H1 (cell line): ENCODE measurements around the gene GNG7. TPM values are rescaled to one million over a fixed set of nuclear protein-coding genes. Genes with fewer than 3 reads are reported as not detected.

Experiments
- CTCF ChIA-PET: fragments of 300-600 bp; sonication (Branson Sonifier 250); formaldehyde crosslinking; loops from one replicate; lab custom pipeline; 2021; ENCODE audit not compliant: partially characterized antibody; lab: Charles Lee
- POLR2A ChIA-PET: fragments of 300-600 bp; sonication (Branson Sonifier 250); formaldehyde crosslinking; loops from one replicate; lab custom pipeline; 2021; ENCODE audit warnings: inconsistent platforms; ENCODE audit not compliant: partially characterized antibody; lab: Charles Lee
- DNase-seq, 2 experiments: peaks; one replicate each; pipeline versions ENCODE4 v3.0.0 to v3.0.0-alpha.2; 2010 to 2022; ENCODE audit warnings: low spot score in 2 of 2, low read depth in 1 of 2, mixed read lengths in 1 of 2
- FAIRE-seq: peaks from 2 replicates; lab custom pipeline; 2011; peaks lifted over from hg19 to GRCh38; lab: Jason Lieb, UNC
- H2AFZ ChIP-seq: 2 replicates; pipeline ENCODE4 v1.8.1; 2012; ENCODE audit warnings: low read length, inconsistent platforms
- H2AK5ac ChIP-seq: 2 replicates; pipeline ENCODE4 v1.6.1; 2013; ENCODE audit warnings: low read depth, low read length
- H2BK120ac ChIP-seq: replicated peaks from 2 replicates; pipeline ENCODE3; 2013; ENCODE audit warnings: low read depth, low read length, inconsistent platforms
- H2BK12ac ChIP-seq: 2 replicates; pipeline ENCODE4 v1.6.1; 2013; ENCODE audit warnings: low read depth, low read length
- H2BK15ac ChIP-seq: 2 replicates; pipeline ENCODE4 v1.6.1; 2013; ENCODE audit warnings: low read length
- H2BK20ac ChIP-seq: 2 replicates; pipeline ENCODE4 v1.6.1; 2013; ENCODE audit warnings: low read length
- H2BK5ac ChIP-seq: 2 replicates; pipeline ENCODE4 v1.6.1; 2013; ENCODE audit warnings: low read depth, low read length
- H3K14ac ChIP-seq: 2 replicates; pipeline ENCODE4 v1.6.1; 2013; ENCODE audit warnings: inconsistent platforms; ENCODE audit not compliant: insufficient read length
- H3K18ac ChIP-seq: 2 replicates; pipeline ENCODE4 v1.6.1; 2013; ENCODE audit warnings: low read length; ENCODE audit errors: extremely low read depth
- H3K23ac ChIP-seq: 2 replicates; pipeline ENCODE4 v1.6.1; 2013; ENCODE audit warnings: inconsistent platforms; ENCODE audit not compliant: insufficient read length
- H3K23me2 ChIP-seq: 2 replicates; pipeline ENCODE4 v1.6.1; 2013; ENCODE audit warnings: low read depth, low read length
- H3K27ac ChIP-seq: 2 replicates; pipeline ENCODE4 v1.6.1; 2011; ENCODE audit warnings: low read depth, low read length, inconsistent platforms
- H3K27me3 ChIP-seq, 4 experiments: replicated peaks in 1 of 4; 1 replicate in 1 of 4; 2 replicates in 3 of 4; pipeline versions ENCODE4 v1.6.1 to v1.8.1; 2011 to 2013; ENCODE audit warnings: low read length in 3 of 4, mild to moderate bottlenecking in 3 of 4, inconsistent platforms in 2 of 4, mixed read lengths in 2 of 4, moderate library complexity in 1 of 4; ENCODE audit not compliant: control insufficient read depth in 3 of 4, insufficient read depth in 3 of 4; ENCODE audit errors: extremely low read depth in 1 of 4
- H3K36me3 ChIP-seq, 4 experiments: 2 replicates each; pipeline versions ENCODE4 v1.6.1 to v1.8.1; 2011 to 2013; ENCODE audit warnings: mild to moderate bottlenecking in 4 of 4, low read length in 3 of 4, moderate library complexity in 2 of 4, control low read depth in 1 of 4, inconsistent platforms in 1 of 4; ENCODE audit not compliant: insufficient read depth in 4 of 4, control insufficient read depth in 2 of 4
- H3K4ac ChIP-seq: replicated peaks from 2 replicates; pipeline ENCODE3; 2013; ENCODE audit warnings: low read length, low read depth, mixed read lengths, inconsistent platforms; ENCODE audit not compliant: insufficient read length
- H3K4me1 ChIP-seq, 4 experiments: replicated peaks in 1 of 4; 1 replicate in 1 of 4; 2 replicates in 3 of 4; pipeline versions ENCODE4 v1.6.1 to v1.8.1; 2011 to 2013; ENCODE audit warnings: low read length in 3 of 4, inconsistent platforms in 2 of 4, mixed read lengths in 1 of 4; ENCODE audit not compliant: insufficient read depth in 4 of 4, control insufficient read depth in 3 of 4
- H3K4me2 ChIP-seq, 2 experiments: 2 replicates each; pipeline versions ENCODE4 v1.6.1 to v1.8.1; 2011 to 2013; ENCODE audit warnings: low read depth in 2 of 2, low read length in 2 of 2, control low read depth in 1 of 2, inconsistent platforms in 1 of 2, mild to moderate bottlenecking in 1 of 2; ENCODE audit not compliant: insufficient read depth in 1 of 2
- H3K4me3 ChIP-seq, 4 experiments: fragments of 200-600, 300-600 bp in 1 of 4; sonication (generic), shearing (Covaris generic), sonication (Bioruptor Twin) in 1 of 4; 2 replicates each; pipeline versions ENCODE4 v1.5.1 to v1.8.1; 2011 to 2016; ENCODE audit warnings: low read length in 4 of 4, low read depth in 3 of 4, control low read depth in 2 of 4, inconsistent platforms in 2 of 4, mild to moderate bottlenecking in 2 of 4, mixed read lengths in 1 of 4, moderate library complexity in 1 of 4; ENCODE audit not compliant: insufficient read depth in 2 of 4; ENCODE audit errors: extremely low read depth in 1 of 4
- H3K56ac ChIP-seq: replicated peaks from 2 replicates; pipeline ENCODE3; 2013; ENCODE audit warnings: low read depth, mild to moderate bottlenecking, mixed read lengths, low read length, inconsistent platforms; ENCODE audit not compliant: insufficient read length
- H3K79me1 ChIP-seq: 2 replicates; pipeline ENCODE4 v1.6.1; 2013; ENCODE audit warnings: low read depth, low read length, control low read depth
- H3K79me2 ChIP-seq, 2 experiments: 2 replicates each; pipeline versions ENCODE4 v1.6.1 to v1.8.1; 2012 to 2013; ENCODE audit warnings: low read length in 2 of 2, mild to moderate bottlenecking in 2 of 2, inconsistent platforms in 1 of 2; ENCODE audit not compliant: insufficient read depth in 2 of 2, control insufficient read depth in 1 of 2
- H3K9ac ChIP-seq, 4 experiments: replicated peaks in 1 of 4; 1 replicate in 1 of 4; 2 replicates in 3 of 4; pipeline versions ENCODE4 v1.6.1 to v1.8.1; 2011 to 2013; ENCODE audit warnings: low read depth in 3 of 4, low read length in 3 of 4, control low read depth in 2 of 4, mild to moderate bottlenecking in 2 of 4, moderate library complexity in 2 of 4, inconsistent platforms in 1 of 4; ENCODE audit errors: extremely low read depth in 1 of 4
- H3K9me3 ChIP-seq, 2 experiments: 2 replicates each; pipeline versions ENCODE4 v1.6.1 to v1.8.1; 2012 to 2013; ENCODE audit warnings: mild to moderate bottlenecking in 2 of 2, moderate library complexity in 2 of 2, control low read depth in 1 of 2, inconsistent platforms in 1 of 2, low read depth in 1 of 2, low read length in 1 of 2, mixed read lengths in 1 of 2; ENCODE audit not compliant: insufficient read depth in 2 of 2
- H4K20me1 ChIP-seq, 2 experiments: replicated peaks in 1 of 2; 2 replicates each; pipeline versions ENCODE3 to v1.8.1; 2011 to 2013; ENCODE audit warnings: inconsistent platforms in 2 of 2, low read length in 2 of 2, mild to moderate bottlenecking in 1 of 2; ENCODE audit not compliant: insufficient read depth in 2 of 2, control insufficient read depth in 1 of 2
- H4K5ac ChIP-seq: 2 replicates; pipeline ENCODE4 v1.6.1; 2013; ENCODE audit warnings: low read length, low read depth, mixed read lengths, inconsistent platforms; ENCODE audit not compliant: insufficient read length
- H4K8ac ChIP-seq: 2 replicates; pipeline ENCODE4 v1.8.0; 2013; ENCODE audit warnings: mild to moderate bottlenecking, moderate library complexity, low read length, inconsistent platforms; ENCODE audit not compliant: insufficient read depth; ENCODE audit errors: extremely low read depth
- H4K91ac ChIP-seq: replicated peaks from 2 replicates; pipeline ENCODE3; 2013; ENCODE audit warnings: low read length, mixed read lengths, inconsistent platforms; ENCODE audit not compliant: insufficient read length
- ATF3 ChIP-seq: IDR thresholded peaks from 2 replicates; pipeline ENCODE4 v1.6.1; 2011; ENCODE audit warnings: low read depth, mild to moderate bottlenecking, low read length; ENCODE audit not compliant: insufficient read depth
- CREB1 ChIP-seq: IDR thresholded peaks from 2 replicates; pipeline ENCODE4 v1.6.1; 2012; ENCODE audit warnings: inconsistent platforms
- CTBP2 ChIP-seq: IDR thresholded peaks from 2 replicates; pipeline ENCODE4 v1.7.0; 2011; ENCODE audit warnings: borderline replicate concordance, mild to moderate bottlenecking, moderate library complexity, mixed read lengths, low read length; ENCODE audit not compliant: insufficient read depth, insufficient read length
- EGR1 ChIP-seq: IDR thresholded peaks from 2 replicates; pipeline ENCODE4 v1.6.1; 2011; ENCODE audit warnings: low read depth, low read length, borderline replicate concordance
- MAFK ChIP-seq: IDR thresholded peaks from 2 replicates; pipeline ENCODE4 v1.6.1; 2012; ENCODE audit warnings: low read depth, mild to moderate bottlenecking, improper control_type of control experiment, low read length
- RAD21 ChIP-seq, 2 experiments: IDR thresholded peaks in 1 of 2; conservative IDR thresholded peaks in 1 of 2; 2 replicates each; pipeline ENCODE4 v1.6.1; 2011; ENCODE audit warnings: low read depth in 2 of 2, low read length in 2 of 2, improper control_type of control experiment in 1 of 2, inconsistent platforms in 1 of 2, mild to moderate bottlenecking in 1 of 2, moderate library complexity in 1 of 2
- RXRA ChIP-seq: IDR thresholded peaks from 2 replicates; pipeline ENCODE4 v1.6.1; 2011; ENCODE audit warnings: low read depth, mild to moderate bottlenecking, low read length, moderate library complexity; ENCODE audit not compliant: insufficient read depth
- SP2 ChIP-seq: IDR thresholded peaks from 2 replicates; pipeline ENCODE4 v1.6.1; 2012; ENCODE audit warnings: mild to moderate bottlenecking, low read length, inconsistent platforms
- SRF ChIP-seq: IDR thresholded peaks from 2 replicates; pipeline ENCODE4 v1.6.1; 2011; ENCODE audit warnings: mild to moderate bottlenecking, low read depth, low read length, moderate library complexity
- TBP ChIP-seq: IDR thresholded peaks from 2 replicates; pipeline ENCODE4 v1.6.1; 2011; ENCODE audit warnings: low read depth, low read length, improper control_type of control experiment
- ZNF274 ChIP-seq: IDR thresholded peaks from 2 replicates; pipeline ENCODE4 v1.7.0; 2012; ENCODE audit warnings: low read length, borderline replicate concordance; ENCODE audit errors: extremely low read depth
- WGBS, 2 experiments: shearing (Covaris generic) in 1 of 2; methylation state at CpG; one replicate each; pipeline versions ENCODE4 v1.1.6 to v1.1.7; 2013 to 2015; ENCODE audit warnings: low lambda C conversion rate in 2 of 2, mixed read lengths in 2 of 2, inconsistent platforms in 1 of 2, low coverage in 1 of 2, missing lambda C conversion rate in 1 of 2; ENCODE audit not compliant: insufficient replicate concordance in 2 of 2, insufficient coverage in 1 of 2, insufficient read length in 1 of 2; ENCODE audit errors: extremely low coverage in 1 of 2, missing lambda C conversion rate in 1 of 2; 5-methylcytosine and 5-hydroxymethylcytosine counted together
- polyA plus RNA-seq, 7 experiments: library from polyadenylated mRNA; depleted of rRNA in 3 of 7; stranded (reverse) in 5 of 7; unstranded in 2 of 7; fragments of >200 nt in 5 of 7; fragments of 200-250 nt in 2 of 7; gene quantifications; 1 replicate in 5 of 7; 2 replicates in 1 of 7; 4 replicates in 1 of 7; pipeline versions ENCODE4 v1.2.1 to v1.2.3, GENCODE V29; 2011 to 2013; ENCODE audit warnings: missing spikeins in 2 of 7, mixed read lengths in 2 of 7
- total RNA-seq: library from RNA; stranded (reverse); fragmentation: NEBNext Ultra II Directional; extraction: Animal tissue kit (Norgen Biotek cat#: 25700); gene quantifications from 2 replicates; pipeline ENCODE4 v1.2.1, GENCODE V29; 2021

The GNG7 gene
- total and polyA plus RNA-seq, 2 of the 8 experiments (the other 6 are each of a cell fraction or from before 2014, with no cell fraction given), result 2.8 to 7.8 TPM

GRCh38 chr19:2569596-2570465 lies 132.7 kb downstream of the GNG7 start:
- ChIA-PET CTCF (interaction anchor here (0.6 to 1.1 kb wide), 2 partner anchors 8 to 79 kb away, joined by 3 to 5 read pairs; no protein-coding TSS in a partner anchor), POLR2A (interaction anchor here (0.9 to 1.5 kb wide), 7 partner anchors 10 to 93 kb away, joined by 3 to 6 read pairs (median 3); no protein-coding TSS in a partner anchor)
- FAIRE-seq (no peak), DNase-seq (no peak)
- Histone ChIP-seq H4K5ac (no peak overlapping the region), H2BK20ac (no peak overlapping the region), H3K4ac (no peak overlapping the region), H3K9ac (no peak overlapping the region), H2BK12ac (no peak overlapping the region), H3K36me3 (no peaks in the 10 kb centered on the region), H3K4me1 (no peaks in the 10 kb centered on the region; a peak in 1 of 7 replicates), H3K9me3 (no peaks in the 10 kb centered on the region; a peak in 1 of 4 replicates), H4K91ac (no peak overlapping the region), H2AK5ac (no peak overlapping the region), H3K27ac (no peak overlapping the region), H4K8ac (no peak overlapping the region), H3K4me2 (no peak overlapping the region), H4K20me1 (peaks cover 2% of the 10 kb centered on the region in 2 experiments), H3K79me1 (no peaks in the 10 kb centered on the region), H3K27me3 (no peaks in the 10 kb centered on the region), H2BK5ac (0 out of 2 replicates have a peak overlapping the region, but pooled peaks have one; percentile 9), H3K23ac (no peak overlapping the region), H2AFZ (no peak overlapping the region), H3K4me3 (no peak overlapping the region), H2BK120ac (no peak overlapping the region), H3K14ac (no peak overlapping the region), H3K79me2 (no peaks in the 10 kb centered on the region), H3K18ac (no peak overlapping the region), H3K56ac (no peak overlapping the region), H2BK15ac (no peak overlapping the region), H3K23me2 (peaks cover 3% of the 10 kb centered on the region; the same call in 1 of the 2 replicates)
- 81% methylated on average over 16 of the region's 21 CpGs; no CpG with 5 or more reads in 1 of the 2 experiments for WGBS, 2 experiments
- TF ChIP-seq MAFK, result no peak
- TF ChIP-seq RAD21 (IDR thresholded peaks at IDR 0.05 in 1 of 2, conservative IDR thresholded peaks at IDR 0.05 in 1 of 2; ENCODE audit: low read depth in 2 of 2, low read length in 2 of 2), result no peak
- no peak for TF ChIP-seq SP2
- TF ChIP-seq ATF3, result no peak
- no peak for TF ChIP-seq ZNF274
- no peak for TF ChIP-seq EGR1
- TF ChIP-seq RXRA, result no peak
- TF ChIP-seq CTBP2, result no peak
- TF ChIP-seq TBP, result no peak
- no peak for TF ChIP-seq CREB1
- no peak for TF ChIP-seq SRF
